Stimulated activated CD4-positive, alpha-beta T cell treated with anti-CD3 and anti-CD28 coated beads, Interleukin-4, amount 100 ng/mL, for 48 hours (primary cell): ENCODE results near the gene TNK2.
"Not testable (repeated sequence)": the region's sequence is repeated elsewhere in the genome, so short reads cannot be mapped to it uniquely, and the experiment has no call there.

Source experiments
- DNase-seq, 2 donors: peaks; one replicate each; pipeline ENCODE4 v3.0.0-alpha.2; 2020; ENCODE audit warnings: low read depth in 2 of 2

Gene TNK2

GRCh38 chr3:195916991-195917390, 8.6 kb upstream of the TNK2 start:
- DNase-seq, result no peak

- no peak for DNase-seq
These were observed 7.9 kb upstream of the TNK2 start for GRCh38 chr3:195916291-195916690.

GRCh38 chr3:195914648-195915473, 6.5 kb upstream of the TNK2 start:
- peak; percentile 95 to 98 for DNase-seq

DNA sequence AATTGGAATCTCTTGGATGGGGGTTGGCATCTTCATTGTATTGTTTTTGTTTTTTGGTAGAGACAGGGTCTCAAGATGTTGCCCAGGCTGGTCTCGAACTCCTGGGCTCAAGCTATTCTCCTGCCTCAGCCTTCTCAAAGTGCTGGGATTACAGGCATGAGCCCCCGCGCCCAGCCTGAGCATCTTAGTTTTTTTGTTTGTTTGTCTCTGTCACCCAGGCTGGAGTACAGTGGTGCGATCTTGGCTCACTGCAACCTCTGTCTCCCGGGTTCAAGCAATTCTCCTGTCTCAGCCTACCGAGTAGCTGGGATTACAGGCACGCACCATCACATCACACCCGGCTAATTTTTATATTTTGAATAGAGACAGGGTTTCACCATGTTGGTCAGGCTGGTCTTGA, 5.8 kb upstream of the TNK2 start:
- not testable (repeated sequence) for DNase-seq

DNA sequence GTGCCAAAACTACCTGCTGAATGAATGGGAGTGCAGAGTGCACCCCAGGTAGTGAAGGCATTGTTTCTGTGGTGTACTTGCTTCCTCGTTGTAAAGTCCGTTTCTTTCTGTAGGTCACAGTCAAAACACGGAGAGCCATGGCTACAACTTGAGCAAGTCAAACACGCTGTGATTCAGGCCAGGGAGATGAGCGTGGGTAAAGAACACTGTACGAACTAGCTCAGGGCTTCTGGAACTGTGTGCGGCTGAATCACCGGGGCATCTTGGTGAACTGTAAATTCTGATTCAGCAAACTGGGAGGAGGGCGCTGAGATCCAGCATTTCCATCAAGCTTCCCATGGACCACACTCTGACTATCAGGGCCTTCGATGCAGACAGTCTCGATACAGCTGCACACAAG, 5.0 kb upstream of the TNK2 start:
- no peak for DNase-seq

- no peak for DNase-seq
These were observed 3.6 kb upstream of the TNK2 start for GRCh38 chr3:195911946-195912270.

DNA sequence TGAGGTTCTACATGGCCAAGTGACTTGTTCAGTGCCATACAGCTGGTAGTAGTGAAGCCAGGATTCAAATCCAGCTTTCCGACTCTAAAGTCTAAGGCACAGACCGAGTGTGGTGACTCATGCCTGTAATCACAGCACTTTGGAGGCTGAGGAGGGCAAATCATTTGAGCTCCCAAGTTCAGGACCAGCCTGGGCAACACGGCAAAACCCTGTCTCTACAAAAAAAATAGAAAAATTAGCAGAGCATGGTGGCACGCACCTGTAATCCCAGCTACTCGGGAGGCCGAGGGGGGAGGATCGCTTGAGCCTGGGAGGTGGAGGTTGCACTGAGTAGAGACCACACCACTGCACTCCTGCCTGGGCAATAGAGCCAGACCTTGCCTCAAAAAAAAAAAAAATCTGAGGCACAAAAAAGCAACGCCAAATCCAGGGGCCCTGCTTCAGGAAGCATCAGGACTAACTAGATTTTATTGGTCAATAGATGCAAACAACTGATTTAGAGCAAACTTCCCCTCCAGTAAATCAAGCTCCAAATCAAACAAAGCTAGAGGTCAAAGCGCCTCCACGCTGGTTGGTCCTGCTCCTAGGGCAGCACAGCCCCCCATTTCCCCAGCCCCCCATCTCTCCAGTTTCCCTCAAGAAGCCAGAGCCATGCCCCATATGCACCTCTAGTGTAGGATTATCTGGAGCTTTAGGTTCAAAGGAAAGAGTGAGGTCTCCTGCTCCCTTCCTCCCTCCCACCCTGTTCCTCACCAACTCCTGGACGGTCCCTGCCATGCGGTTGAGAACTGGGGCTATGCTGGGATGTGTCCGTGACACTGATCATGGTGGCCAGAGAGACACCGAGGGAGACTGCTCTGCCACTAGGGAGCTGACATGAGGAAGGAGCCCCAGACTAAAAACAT, 2.9 kb upstream of the TNK2 start:
- no peak for DNase-seq

DNA sequence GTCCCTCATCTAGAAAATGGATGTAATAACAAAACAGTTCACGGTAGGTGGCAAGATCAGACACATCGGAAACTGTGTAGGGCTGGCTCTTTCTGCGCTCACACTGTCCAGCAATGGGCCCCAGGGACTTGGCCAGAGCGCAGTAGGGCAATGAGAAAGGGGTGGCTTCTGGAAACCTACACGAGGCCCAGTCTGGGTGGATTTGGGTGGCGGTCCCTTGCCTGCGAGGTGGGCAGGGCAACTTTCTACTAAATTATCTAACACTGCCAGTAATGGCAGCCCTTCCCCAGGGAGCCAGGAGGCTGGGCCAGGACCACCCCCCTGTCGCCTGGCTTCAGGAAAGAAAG, 2.1 kb upstream of the TNK2 start:
- no peak for DNase-seq

GRCh38 chr3:195909644-195910498, 1.5 kb upstream of the TNK2 start:
- peak; percentile 75 to 84 for DNase-seq

DNA sequence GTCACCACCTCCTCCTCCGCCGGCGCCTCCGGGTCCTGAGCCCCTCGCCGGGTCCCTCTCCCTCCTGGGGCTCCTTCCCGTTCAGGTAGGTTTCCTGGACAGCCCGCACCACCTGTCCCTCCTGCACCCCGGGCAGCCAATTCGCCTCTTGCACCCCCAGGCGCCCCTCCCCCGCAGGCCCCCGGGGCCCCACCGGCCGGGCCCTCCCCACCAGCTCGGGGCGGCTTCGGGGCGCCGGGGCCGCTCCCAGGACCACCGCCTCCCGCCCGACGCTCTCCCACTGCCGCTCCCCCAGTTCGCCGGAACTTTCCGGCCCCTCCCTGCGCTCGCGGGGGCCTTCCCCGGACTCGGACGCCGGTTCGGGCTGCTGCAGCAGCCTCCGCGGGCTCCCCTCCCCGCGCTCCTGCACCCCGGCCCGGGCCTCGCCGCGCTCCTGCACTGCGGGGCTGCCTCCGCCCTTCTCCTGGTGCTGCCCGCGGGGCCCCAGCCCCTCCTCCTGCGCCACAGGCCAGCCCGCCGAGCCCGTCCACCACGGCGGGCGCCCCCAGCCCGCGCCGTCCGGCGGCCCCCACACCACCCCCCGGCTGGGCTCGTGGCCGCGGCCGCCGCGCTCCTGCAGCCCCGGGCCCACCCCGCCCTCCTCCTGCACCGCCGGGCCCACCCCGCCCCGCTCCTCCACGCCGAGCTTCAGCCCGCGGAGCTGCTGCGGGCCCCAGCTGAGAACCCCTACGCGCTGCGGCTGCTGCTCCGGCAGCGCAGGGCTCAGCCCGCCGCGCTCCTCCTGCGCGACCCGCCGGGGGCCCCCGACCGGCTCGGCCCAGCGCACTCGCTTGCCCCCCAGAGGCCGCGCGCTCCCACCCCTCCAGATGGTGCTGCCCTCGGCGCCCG, 587 bp upstream of the TNK2 start:
- peak; percentile 22 to 23 for DNase-seq

- DNase-seq, result no peak
These were observed 742 bp downstream of the TNK2 start for GRCh38 chr3:195907684-195907933.

- peak; percentile 50 to 59 for DNase-seq
These were observed 1.3 kb downstream of the TNK2 start for GRCh38 chr3:195906865-195907683.

- DNase-seq, result no peak
These were observed 2.1 kb downstream of the TNK2 start for GRCh38 chr3:195905970-195906864.

DNA sequence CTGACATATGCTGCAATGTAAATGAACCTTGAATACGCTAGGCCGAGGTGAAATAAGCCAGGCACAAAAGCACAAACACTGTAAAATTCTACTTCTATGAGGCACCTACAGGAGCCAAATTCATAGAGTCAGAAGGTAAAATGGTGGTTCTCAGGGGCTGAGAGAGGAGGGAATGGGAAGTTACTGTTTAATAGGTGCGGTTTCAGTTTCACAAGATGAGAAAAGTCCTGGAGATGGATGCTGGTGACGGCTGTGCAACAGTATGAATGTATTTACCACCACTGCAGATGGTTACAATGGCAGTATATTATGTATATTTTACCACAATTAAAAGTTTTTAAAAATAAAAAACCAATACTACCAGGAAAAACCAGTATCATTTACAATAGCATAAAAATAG, 4.0 kb downstream of the TNK2 start:
- DNase-seq, result no peak

GRCh38 chr3:195903950-195904290, 4.4 kb downstream of the TNK2 start:
- DNase-seq, result no peak

- not testable (repeated sequence) for DNase-seq
These were observed 5.7 kb downstream of the TNK2 start for GRCh38 chr3:195902634-195903033.

DNA sequence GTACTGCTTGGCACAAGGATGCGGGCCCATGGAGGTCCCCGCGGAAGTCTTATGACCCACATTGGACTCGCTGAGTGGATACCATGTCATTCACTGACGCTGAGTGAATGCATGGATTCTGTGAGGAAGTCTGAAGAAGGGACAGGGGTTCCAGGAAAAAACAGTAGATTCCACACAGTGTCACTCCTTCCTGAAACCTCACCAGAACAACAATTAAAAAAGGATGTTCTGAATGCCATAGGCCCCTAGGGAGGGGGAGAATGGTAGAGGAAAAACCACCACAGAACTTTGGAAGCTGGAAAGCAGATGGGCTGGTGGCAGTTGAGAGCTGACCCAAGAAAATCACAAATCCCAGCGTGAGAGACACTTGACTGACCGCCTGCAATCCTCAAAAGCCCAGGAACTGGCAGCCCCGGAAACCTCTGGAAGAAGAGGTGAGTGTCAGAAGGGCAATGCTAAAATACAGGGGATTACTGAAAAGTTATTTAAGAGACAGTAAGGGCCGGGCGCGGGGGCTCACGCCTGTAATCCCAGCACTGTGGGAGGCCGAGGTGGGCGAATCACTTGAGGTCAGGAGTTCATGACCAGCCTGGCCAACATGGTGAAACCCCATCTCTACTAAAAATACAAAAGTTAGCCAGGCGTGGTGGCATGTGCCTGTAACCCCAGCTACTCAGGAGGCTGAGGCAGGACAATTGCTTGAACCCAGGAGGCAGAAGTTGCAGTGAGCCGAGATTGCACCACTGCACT, 6.3 kb downstream of the TNK2 start:
- DNase-seq, result not testable (repeated sequence)

- peak; percentile 34 to 42 for DNase-seq
These were observed 7.7 kb downstream of the TNK2 start for GRCh38 chr3:195900436-195901355.
